ENCODE measurements around the gene ZNF627. TPM values are rescaled to one million over a fixed set of nuclear protein-coding genes. Genes with fewer than 3 reads are reported as not detected.
"Not testable (repeated sequence)": the region's sequence is repeated elsewhere in the genome, so short reads cannot be mapped to it uniquely, and the experiment has no call there.

The ZNF627 gene
- polyA plus RNA-seq, 1 donor from 2014 or later: 91.6 TPM

GRCh38 chr19:11598103-11598483 lies 810 bp downstream of the ZNF627 start:
- Histone ChIP-seq H3K9me2 (ENCODE audit: insufficient read depth, low read length) (no peaks in the 10 kb centered on the region), H3K4me3 (ENCODE audit: low read length) (peak overlapping the region; percentile 94), H3K27ac (ENCODE audit: low read length) (peak overlapping the region; percentile 99), H4K20me1 (ENCODE audit: insufficient read depth) (no peaks in the 10 kb centered on the region), H3K9ac (ENCODE audit: low read length) (peak overlapping the region; percentile 100), H3K27me3 (ENCODE audit: insufficient read depth, low read depth, low read length) (no peaks in the 10 kb centered on the region), H3K79me2 (replicated peaks; ENCODE audit: insufficient read depth, low read length) (peaks cover 52% of the 10 kb centered on the region), H2AFZ (ENCODE audit: low read depth, low read length) (peak overlapping the region; percentile 76), H3K36me3 (ENCODE audit: insufficient read depth, low read length) (peaks cover 9% of the 10 kb centered on the region), H3K9me3 (ENCODE audit: low read length) (no peaks in the 10 kb centered on the region), H3F3A (ENCODE audit: insufficient read depth, low read length, poor library complexity, severe bottlenecking) (no peaks in the 10 kb centered on the region), H3K4me2 (ENCODE audit: low read length) (peak overlapping the region; percentile 79)
- TF ChIP-seq MXI1 (conservative IDR thresholded peaks at IDR 0.05; ENCODE audit: poor library complexity, severe bottlenecking): no peak
- TF ChIP-seq TAF1 (IDR thresholded peaks at IDR 0.05; ENCODE audit: low read depth): no peak
- no peak for TF ChIP-seq EP300 (conservative IDR thresholded peaks at IDR 0.05; ENCODE audit: poor library complexity, severe bottlenecking)
- no peak for TF ChIP-seq EZH2 (IDR thresholded peaks at IDR 0.05; ENCODE audit: borderline replicate concordance, insufficient read depth, low read length, poor library complexity, severe bottlenecking)
- no peak for TF ChIP-seq POLR2AphosphoS5 (IDR thresholded peaks at IDR 0.05)
- no peak for TF ChIP-seq SMC3 (conservative IDR thresholded peaks at IDR 0.05; ENCODE audit: poor library complexity)
- TF ChIP-seq REST (IDR thresholded peaks at IDR 0.05; ENCODE audit: borderline replicate concordance): no peak
- no peak for TF ChIP-seq CTCF (IDR thresholded peaks at IDR 0.05; ENCODE audit: poor library complexity, severe bottlenecking)
- no peak for TF ChIP-seq RAD21 (conservative IDR thresholded peaks at IDR 0.05)

GRCh38 chr19:11598746-11599145 lies 1.5 kb downstream of the ZNF627 start:
- H3K9me2 ChIP-seq (ENCODE audit: insufficient read depth, low read length): no peaks in the 10 kb centered on the region
- H3K4me2 ChIP-seq (ENCODE audit: low read length): peak overlapping the region; percentile 79
- no peak for TF ChIP-seq EP300 (conservative IDR thresholded peaks at IDR 0.05; ENCODE audit: poor library complexity, severe bottlenecking)
- TF ChIP-seq CTCF (IDR thresholded peaks at IDR 0.05; ENCODE audit: poor library complexity, severe bottlenecking): no peak
- TF ChIP-seq POLR2AphosphoS5 (IDR thresholded peaks at IDR 0.05): no peak
- no peak for TF ChIP-seq SMC3 (conservative IDR thresholded peaks at IDR 0.05; ENCODE audit: poor library complexity)
- no peak for TF ChIP-seq TAF1 (IDR thresholded peaks at IDR 0.05; ENCODE audit: low read depth)
- no peak for TF ChIP-seq REST (IDR thresholded peaks at IDR 0.05; ENCODE audit: borderline replicate concordance)
- TF ChIP-seq MXI1 (conservative IDR thresholded peaks at IDR 0.05; ENCODE audit: poor library complexity, severe bottlenecking): no peak
- no peak for TF ChIP-seq EZH2 (IDR thresholded peaks at IDR 0.05; ENCODE audit: borderline replicate concordance, insufficient read depth, low read length, poor library complexity, severe bottlenecking)
- no peak for TF ChIP-seq RAD21 (conservative IDR thresholded peaks at IDR 0.05)
- no peaks in the 10 kb centered on the region for H3F3A ChIP-seq (ENCODE audit: insufficient read depth, low read length, poor library complexity, severe bottlenecking)
- H3K9ac ChIP-seq (ENCODE audit: low read length): peak overlapping the region; percentile 100
- no peaks in the 10 kb centered on the region for H3K9me3 ChIP-seq (ENCODE audit: low read length)
- peak overlapping the region; percentile 99 for H3K27ac ChIP-seq (ENCODE audit: low read length)
- peak overlapping the region; percentile 94 for H3K4me3 ChIP-seq (ENCODE audit: low read length)
- H4K20me1 ChIP-seq (ENCODE audit: insufficient read depth): no peaks in the 10 kb centered on the region
- H3K79me2 ChIP-seq (replicated peaks; ENCODE audit: insufficient read depth, low read length): peaks cover 59% of the 10 kb centered on the region
- H3K36me3 ChIP-seq (ENCODE audit: insufficient read depth, low read length): peaks cover 10% of the 10 kb centered on the region
- H3K27me3 ChIP-seq (ENCODE audit: insufficient read depth, low read depth, low read length): no peaks in the 10 kb centered on the region
- no peak overlapping the region for H2AFZ ChIP-seq (ENCODE audit: low read depth, low read length)

- not testable (repeated sequence) for H3K4me2 ChIP-seq (ENCODE audit: low read length); H3F3A ChIP-seq (ENCODE audit: insufficient read depth, low read length, poor library complexity, severe bottlenecking); H4K20me1 ChIP-seq (ENCODE audit: insufficient read depth); H2AFZ ChIP-seq (ENCODE audit: low read depth, low read length); H3K27me3 ChIP-seq (ENCODE audit: insufficient read depth, low read depth, low read length); H3K9ac ChIP-seq (ENCODE audit: low read length); H3K27ac ChIP-seq (ENCODE audit: low read length); H3K9me2 ChIP-seq (ENCODE audit: insufficient read depth, low read length); H3K9me3 ChIP-seq (ENCODE audit: low read length)
- Histone ChIP-seq H3K36me3 (ENCODE audit: insufficient read depth, low read length) (peaks cover 17% of the 10 kb centered on the region), H3K4me3 (ENCODE audit: low read length) (peak overlapping the region; percentile 94), H3K79me2 (replicated peaks; ENCODE audit: insufficient read depth, low read length) (peaks cover 68% of the 10 kb centered on the region)
Measured at GRCh38 chr19:11599704-11600103, 2.4 kb downstream of the ZNF627 start.
